HL-60 (cell line): ENCODE results near the gene SPOP.

Source experiments
- GABPA ChIP-seq: IDR thresholded peaks from 2 replicates; pipeline ENCODE4 v1.6.1; 2012; ENCODE audit warnings: low read depth
- POLR2AphosphoS5 ChIP-seq: IDR thresholded peaks from 2 replicates; pipeline ENCODE4 v1.6.1; 2012; ENCODE audit warnings: low read depth
- SPI1 ChIP-seq: IDR thresholded peaks from 2 replicates; pipeline ENCODE4 v1.6.1; 2012; ENCODE audit warnings: low read depth, mild to moderate bottlenecking, borderline replicate concordance
- TF ChIP-seq, protein P1 (sequence below): IDR thresholded peaks from one replicate; pipeline ENCODE4 v1.5.1; 2011; ENCODE audit warnings: low read length, control low read depth, inconsistent platforms; ENCODE audit not compliant: insufficient read depth

DNA sequence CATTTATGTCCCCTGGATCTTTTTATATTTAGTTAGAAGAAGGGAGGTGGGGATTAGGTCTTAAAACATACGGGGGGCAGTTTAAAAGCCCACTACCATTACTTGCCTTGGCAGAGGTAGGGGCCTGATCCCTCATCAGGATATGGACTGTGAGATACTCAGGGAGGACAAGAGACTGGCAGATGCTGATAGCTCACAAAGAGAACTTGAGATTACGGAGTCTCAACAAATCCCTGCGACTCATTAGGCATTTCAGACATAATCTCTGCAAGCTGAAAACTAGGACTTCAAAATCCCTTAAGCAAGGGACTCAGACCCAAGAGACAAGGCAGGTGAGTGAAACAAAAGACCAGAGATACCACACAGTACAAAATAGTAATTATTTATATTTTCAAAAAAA, 79.0 kb downstream of the SPOP start:
- TF ChIP-seq, protein P1, sequence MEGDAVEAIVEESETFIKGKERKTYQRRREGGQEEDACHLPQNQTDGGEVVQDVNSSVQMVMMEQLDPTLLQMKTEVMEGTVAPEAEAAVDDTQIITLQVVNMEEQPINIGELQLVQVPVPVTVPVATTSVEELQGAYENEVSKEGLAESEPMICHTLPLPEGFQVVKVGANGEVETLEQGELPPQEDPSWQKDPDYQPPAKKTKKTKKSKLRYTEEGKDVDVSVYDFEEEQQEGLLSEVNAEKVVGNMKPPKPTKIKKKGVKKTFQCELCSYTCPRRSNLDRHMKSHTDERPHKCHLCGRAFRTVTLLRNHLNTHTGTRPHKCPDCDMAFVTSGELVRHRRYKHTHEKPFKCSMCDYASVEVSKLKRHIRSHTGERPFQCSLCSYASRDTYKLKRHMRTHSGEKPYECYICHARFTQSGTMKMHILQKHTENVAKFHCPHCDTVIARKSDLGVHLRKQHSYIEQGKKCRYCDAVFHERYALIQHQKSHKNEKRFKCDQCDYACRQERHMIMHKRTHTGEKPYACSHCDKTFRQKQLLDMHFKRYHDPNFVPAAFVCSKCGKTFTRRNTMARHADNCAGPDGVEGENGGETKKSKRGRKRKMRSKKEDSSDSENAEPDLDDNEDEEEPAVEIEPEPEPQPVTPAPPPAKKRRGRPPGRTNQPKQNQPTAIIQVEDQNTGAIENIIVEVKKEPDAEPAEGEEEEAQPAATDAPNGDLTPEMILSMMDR: no peak
- TF ChIP-seq POLR2AphosphoS5 (no peak), GABPA (no peak), SPI1 (no peak)
